Iris pigment epithelial cell (primary cell): ENCODE data around the gene ARHGAP26.

ENCODE experiments used
- DNase-seq: peaks from one replicate; pipeline ENCODE4 v3.0.0-alpha.2; 2011; ENCODE audit warnings: low read depth

ARHGAP26 gene

DNA sequence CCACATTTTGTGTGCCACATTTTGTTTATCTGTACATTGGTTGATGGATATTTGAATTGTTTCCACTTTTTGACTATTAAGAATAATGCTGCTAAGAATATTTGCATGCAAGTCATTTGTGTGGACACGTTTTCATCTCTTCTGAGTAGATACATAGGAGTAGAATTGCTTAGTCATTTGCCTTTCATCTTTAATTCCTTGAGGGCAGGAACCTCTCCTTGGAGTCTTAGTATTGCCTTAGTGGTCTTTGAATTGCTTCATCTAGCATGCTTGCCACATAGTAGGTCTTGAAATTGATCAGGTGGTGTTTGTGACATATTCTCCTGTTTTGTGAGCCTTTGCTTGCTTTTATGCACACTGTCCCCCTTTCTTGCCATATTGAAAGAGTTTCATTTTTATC is 504.8 kb downstream of the ARHGAP26 start:
- no peak for DNase-seq

DNA sequence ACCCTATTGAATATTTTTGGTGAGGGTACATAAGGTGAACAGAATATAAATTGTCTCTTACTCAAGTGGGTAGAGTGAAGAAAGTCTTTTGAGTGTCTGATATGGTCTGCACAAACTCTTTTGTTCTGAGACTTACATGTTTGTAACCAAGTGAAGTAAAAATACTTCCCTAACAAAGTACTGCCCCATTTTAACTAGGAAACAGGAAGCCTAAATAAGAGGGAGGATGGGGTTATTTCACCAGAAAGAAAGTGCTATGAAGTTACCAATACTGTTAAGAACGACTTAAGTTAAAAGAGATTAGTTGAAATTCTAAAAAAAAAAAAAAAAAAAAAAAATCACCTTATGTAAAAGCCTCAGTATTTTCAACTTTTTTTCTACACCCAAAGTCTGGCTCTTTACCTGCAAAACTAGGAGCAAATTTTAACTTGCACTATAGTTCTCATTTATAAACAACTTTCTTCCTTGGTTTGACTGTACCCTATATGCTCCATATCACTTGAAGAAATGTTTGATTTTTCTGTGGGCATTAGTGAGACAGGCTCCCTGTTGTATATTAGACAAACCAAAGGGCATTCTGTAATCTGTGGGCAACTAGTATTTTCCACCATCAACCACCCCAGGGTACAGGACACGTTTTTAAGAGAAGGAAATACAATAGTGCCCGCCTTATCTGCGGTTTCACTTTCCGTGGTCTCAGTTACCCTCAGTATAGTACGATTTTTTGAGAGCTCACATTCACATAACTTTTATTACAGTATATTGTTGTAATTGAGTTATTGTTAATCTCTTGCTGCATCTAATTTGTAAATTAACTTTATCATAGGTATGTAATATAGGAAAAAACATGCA is 505.6 kb downstream of the ARHGAP26 start:
- DNase-seq = no peak

- no peak for DNase-seq
Measured at GRCh38 chr5:143277536-143277935, 507.4 kb downstream of the ARHGAP26 start.
